ENCODE results near the gene CRPPA.
"Not testable (repeated sequence)": the region's sequence is repeated elsewhere in the genome, so short reads cannot be mapped to it uniquely, and the experiment has no call there.

- not testable (repeated sequence) for TF ChIP-seq EZH2 (IDR thresholded peaks at IDR 0.05; ENCODE audit: borderline replicate concordance, low read depth, low read length, severe bottlenecking); CTCF (IDR thresholded peaks at IDR 0.05; ENCODE audit: extremely low read depth in 1 of 2, insufficient read depth in 1 of 2, low read depth in 1 of 2, low read length in 2 of 2); GATA2 (IDR thresholded peaks at IDR 0.05; ENCODE audit: insufficient read depth, insufficient read length, low read depth, low read length); MAX (IDR thresholded peaks at IDR 0.05; ENCODE audit: insufficient read depth, insufficient read length)
Measured at GRCh38 chr7:16443871-16444270, 22.5 kb upstream of the CRPPA start.

Measured in endothelial cell of umbilical vein (primary cell).